HG02870 (cell line): ENCODE results near the gene EXOC3L2.
"Not testable (repeated sequence)": the region's sequence is repeated elsewhere in the genome, so short reads cannot be mapped to it uniquely, and the experiment has no call there.

ENCODE experiments used
- ATAC-seq: cut with Tn5 transposase; IDR thresholded peaks from one replicate; pipeline ENCODE4 v1.9.1; 2021; ENCODE audit warnings: mild to moderate bottlenecking, moderate library complexity; ENCODE audit not compliant: unreplicated experiment

Gene EXOC3L2

DNA sequence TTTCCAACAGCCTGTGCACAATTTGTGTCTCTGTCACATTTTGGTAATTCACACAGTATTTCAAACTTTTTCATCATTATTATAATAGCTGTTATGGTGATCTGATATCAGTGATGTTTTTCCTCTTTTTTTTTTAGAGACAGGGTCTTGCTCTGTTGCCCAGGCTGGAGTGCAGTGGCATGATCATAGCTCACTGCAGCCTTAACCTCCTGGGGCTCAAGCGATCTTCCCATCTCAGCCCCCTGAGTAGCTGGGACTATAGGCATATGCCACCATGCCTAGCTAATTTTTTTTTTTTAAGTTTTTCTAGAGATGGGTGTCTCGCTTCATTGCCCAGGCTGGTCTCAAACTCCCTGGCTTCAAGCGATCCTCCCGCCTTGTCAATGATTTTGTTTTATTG, 11.6 kb upstream of the EXOC3L2 start:
- no peak for ATAC-seq

DNA sequence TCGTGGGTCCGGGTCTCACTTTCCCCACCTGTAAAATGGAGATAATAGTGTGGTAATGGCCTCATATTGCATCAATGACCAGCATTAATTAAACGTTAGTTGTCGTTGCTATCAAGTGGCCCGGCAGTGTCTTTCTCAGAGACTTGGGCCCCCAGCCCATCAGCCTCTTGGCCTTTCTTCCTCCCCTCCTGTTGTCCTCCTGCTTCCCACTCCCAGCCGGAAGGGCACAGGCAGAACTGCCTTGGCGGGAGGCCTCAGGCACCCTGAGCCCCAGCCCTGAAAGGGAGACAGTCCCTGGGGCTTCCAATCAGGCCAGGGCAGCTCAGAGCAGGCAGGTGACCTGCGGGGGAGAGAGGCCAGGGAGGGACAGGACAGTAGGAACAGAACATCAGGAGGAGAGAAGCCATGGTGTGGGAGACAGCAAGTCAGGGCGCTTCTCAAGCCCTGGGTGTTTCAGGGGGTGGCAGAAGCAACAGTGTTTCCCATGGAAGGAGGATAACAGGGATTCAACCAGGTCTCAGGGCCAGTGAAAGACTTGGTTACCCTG, 10.5 kb upstream of the EXOC3L2 start:
- ATAC-seq = no peak

- no peak for ATAC-seq
These were observed 8.9 kb upstream of the EXOC3L2 start for GRCh38 chr19:45254044-45254531.

- no peak for ATAC-seq
These were observed 8.3 kb upstream of the EXOC3L2 start for GRCh38 chr19:45253396-45254027.

DNA sequence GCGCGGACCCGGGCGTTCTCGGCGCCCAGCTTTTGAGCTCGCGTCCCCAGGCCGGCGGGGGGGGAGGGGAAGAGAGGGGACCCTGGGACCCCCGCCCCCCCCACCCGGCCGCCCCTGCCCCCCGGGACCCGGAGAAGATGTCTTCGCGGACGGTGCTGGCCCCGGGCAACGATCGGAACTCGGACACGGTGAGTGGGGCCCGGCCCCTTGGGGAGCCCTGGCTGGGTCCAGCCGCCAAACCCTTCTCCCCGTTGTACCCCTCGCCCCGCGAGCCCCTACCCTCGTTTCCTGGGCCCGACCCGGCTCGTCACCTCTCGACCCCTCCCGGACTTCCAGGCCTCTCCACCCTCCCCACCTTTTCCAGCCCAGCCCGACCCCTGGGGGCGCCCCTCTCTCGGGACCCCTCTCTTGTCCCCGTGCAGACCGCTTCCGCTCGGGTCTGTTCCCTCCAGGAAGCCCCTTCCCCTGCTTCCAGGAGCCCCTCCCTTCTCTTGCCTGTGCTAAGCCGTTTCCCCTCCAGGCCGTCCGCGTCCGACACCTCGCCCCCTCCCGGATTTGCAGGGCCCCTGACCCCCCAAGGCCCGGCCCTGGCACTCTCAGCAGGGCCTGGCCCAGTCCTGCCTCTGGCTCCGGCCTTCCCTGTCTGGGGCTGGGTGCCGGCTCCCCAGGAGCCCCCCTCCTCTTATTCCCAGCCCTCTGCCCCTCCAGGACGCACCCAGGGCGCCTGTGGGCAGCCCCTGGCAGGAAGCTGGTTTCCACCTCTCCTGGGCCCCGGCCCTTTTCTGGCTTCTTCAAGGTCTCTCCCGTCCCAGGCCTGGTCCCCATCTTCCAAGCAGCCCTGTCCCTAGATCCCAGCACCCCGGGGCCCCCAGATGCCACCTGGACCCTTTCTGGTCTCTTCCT, 6.5 kb upstream of the EXOC3L2 start:
- ATAC-seq = no peak

DNA sequence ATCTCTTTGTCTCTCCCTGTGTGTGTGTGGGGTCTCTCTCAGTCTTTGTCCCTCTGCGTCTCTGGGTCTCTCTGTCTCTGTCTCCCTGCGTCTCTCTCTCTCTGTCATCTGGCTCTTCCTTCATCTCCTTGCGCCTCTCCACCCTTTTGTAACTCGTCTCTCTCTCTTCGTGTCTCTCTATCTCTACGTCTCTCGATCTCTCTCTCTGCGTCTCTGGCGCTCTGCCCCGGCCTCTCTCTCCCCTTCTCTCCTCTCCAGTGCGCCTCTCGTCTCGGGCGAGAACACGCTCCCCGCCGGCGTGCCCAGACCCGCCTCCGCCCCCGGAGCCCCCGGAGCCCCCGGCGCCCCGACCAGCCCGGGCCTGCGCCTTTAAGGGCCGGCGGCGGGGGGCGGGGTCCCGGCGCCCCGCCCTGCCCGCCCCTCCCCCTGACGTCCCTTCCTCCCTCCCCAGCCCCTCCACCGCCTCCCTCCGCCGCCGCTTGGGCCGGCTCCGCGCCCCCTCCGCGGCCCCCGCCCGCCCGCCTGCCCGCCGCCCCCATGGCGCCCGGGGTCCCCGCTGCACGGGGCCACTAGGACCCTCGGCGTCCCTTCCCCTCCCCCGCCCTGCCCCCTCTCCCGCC, 5.7 kb upstream of the EXOC3L2 start, which contains the start of gene MARK4:
Gene MARK4, plus strand, starts transcription at position 440 of the 620 bp plus-strand sequence. CDS start 318 bp downstream, outside the sequence.
- ATAC-seq = no peak

DNA sequence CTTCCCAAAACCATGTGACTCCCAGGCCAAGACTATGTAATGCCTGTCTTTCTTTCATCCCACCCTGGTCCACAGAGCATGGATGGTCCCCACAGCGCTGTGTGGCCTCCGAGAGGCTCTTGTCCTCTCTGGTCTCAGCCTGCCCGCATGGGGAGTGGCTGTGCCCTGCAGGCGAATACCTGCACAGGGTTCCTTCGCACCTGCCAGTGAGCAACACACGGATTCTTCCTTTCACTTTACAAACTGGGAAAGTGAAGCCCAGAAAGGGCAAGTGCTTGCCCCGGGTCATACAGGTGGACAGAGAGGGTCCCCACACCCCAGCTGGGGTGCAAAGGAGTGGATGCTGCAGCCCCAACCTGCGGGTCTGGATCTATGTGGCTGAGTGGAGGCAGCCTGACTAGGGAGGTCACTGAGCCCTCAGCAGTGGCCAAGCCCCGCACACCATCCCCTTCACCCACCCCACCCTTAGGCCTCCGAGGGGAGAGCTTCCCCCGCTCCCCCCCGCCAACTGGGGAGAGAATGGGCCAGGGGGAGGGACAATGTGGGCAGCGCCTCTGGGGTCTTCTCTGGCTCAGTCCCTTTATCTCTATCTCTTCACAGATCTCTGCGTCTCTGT, 5.1 kb upstream of the EXOC3L2 start:
- ATAC-seq = no peak

- ATAC-seq = no peak
These were observed 4.2 kb upstream of the EXOC3L2 start for GRCh38 chr19:45249261-45250033.

GRCh38 chr19:45247136-45247535, 1.9 kb upstream of the EXOC3L2 start:
- ATAC-seq = no peak

DNA sequence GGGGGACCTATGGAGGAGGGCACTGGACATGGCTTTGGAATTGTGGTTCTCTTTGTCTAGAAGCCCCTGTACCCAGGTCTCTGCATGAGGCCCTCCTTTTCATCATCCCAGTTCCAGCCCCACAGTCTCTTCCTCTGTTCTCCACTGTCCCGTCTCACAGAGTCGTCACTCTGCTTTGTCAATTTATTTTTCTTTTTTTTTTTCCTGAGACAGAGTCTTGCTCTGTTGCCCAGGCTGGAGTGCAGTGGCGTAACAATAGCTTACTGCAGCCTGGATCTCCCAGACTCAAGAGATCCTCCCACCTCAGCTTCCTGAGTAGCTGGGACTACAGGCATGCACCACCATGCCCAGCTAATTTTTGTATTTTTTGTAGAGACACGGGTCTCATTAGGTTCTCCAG, 619 bp upstream of the EXOC3L2 start:
- no peak for ATAC-seq

GRCh38 chr19:45244133-45244794, 943 bp downstream of the EXOC3L2 start:
- no peak for ATAC-seq

GRCh38 chr19:45243144-45243732, 2.0 kb downstream of the EXOC3L2 start:
- no peak for ATAC-seq

DNA sequence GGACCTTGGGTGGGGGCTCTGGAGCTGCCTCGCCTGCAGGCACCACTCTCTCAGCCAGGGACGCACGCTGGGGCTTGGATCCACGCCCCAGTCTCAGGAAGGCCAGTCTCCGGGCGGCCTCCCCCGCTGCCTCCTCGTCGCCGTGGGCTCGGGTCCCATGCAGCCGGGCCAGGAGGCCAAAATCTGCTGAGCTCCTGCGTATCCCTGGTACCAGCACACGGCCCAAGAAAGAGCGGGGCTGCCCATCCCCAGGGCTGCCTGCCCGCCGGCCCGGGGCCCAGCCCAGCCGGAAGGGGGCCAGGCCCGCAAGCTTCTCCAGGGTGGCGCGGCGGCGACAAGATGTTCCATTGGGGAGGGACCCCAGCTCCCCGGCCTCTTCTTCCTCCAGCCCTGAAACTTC, 6.7 kb downstream of the EXOC3L2 start:
- ATAC-seq = no peak

- no peak for ATAC-seq
These were observed 9.7 kb downstream of the EXOC3L2 start for GRCh38 chr19:45235485-45235884.

DNA sequence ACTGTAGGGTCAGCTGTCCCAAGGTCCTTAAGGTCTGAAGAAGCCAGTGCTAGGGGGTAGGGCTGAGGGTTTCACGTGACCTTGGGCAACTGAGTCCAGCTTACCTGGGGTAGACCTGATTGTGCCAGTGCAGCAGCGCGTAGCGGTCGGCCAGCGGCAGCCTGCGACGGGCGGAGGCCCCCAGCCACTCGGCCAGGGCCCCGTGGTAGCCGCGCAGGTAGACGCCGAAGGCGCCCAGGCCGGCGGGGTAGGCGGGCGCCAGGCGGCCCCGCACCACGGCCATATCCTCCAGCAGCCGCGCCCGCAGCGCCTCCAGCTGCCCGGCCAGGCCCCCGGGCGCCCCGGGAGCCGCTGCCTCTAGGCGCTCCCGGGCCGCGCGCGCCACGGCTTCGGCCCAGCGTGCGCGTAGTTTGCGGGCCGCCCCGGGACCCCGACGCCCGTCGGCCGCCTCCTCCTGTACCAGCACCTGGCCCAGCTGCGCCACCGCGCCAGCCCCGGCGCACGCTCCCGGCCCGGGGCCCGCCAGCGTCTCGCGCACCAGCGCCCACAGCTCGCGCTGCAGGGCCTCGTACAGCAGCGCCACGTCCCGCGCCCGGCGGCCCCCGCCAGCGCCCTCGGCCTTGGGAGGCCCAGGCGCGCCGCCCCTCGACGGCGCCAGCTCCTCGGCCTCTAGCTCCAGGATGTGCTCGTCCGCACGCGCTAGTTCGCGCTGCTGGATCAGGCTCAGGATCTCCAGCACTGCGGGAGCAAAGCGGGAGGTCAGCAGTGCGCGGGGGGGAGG, 10.9 kb downstream of the EXOC3L2 start:
- ATAC-seq = no peak

GRCh38 chr19:45231891-45232290, 13.3 kb downstream of the EXOC3L2 start:
- no peak for ATAC-seq

- ATAC-seq = not testable (repeated sequence)
These were observed 16.2 kb downstream of the EXOC3L2 start for GRCh38 chr19:45229056-45229455.

GRCh38 chr19:45224645-45225044, 20.6 kb downstream of the EXOC3L2 start:
- ATAC-seq = no peak
